ENCODE results near the gene ACKR2.

- TF ChIP-seq EP300 (IDR thresholded peaks at IDR 0.05) (no peak), POLR2AphosphoS5 (IDR thresholded peaks at IDR 0.05) (no peak)
- TF ChIP-seq, protein P1, sequence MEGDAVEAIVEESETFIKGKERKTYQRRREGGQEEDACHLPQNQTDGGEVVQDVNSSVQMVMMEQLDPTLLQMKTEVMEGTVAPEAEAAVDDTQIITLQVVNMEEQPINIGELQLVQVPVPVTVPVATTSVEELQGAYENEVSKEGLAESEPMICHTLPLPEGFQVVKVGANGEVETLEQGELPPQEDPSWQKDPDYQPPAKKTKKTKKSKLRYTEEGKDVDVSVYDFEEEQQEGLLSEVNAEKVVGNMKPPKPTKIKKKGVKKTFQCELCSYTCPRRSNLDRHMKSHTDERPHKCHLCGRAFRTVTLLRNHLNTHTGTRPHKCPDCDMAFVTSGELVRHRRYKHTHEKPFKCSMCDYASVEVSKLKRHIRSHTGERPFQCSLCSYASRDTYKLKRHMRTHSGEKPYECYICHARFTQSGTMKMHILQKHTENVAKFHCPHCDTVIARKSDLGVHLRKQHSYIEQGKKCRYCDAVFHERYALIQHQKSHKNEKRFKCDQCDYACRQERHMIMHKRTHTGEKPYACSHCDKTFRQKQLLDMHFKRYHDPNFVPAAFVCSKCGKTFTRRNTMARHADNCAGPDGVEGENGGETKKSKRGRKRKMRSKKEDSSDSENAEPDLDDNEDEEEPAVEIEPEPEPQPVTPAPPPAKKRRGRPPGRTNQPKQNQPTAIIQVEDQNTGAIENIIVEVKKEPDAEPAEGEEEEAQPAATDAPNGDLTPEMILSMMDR (IDR thresholded peaks at IDR 0.05): no peak
These were observed 35.9 kb upstream of the ACKR2 start for GRCh38 chr3:42773409-42773751.

All from stomach (tissue), 4 donors.